IMR-90 (cell line): ENCODE data around the gene SLTM. TPM values are rescaled to one million over a fixed set of nuclear protein-coding genes. Genes with fewer than 3 reads are reported as not detected.

ENCODE experiments used
- ATAC-seq: fragments of 200-7000 bp; cut with Tn5 transposase; 2 replicates; pipeline ENCODE4 v1.9.1; 2020; ENCODE audit warnings: low read depth, mild to moderate bottlenecking, moderate library complexity
- BruUV-seq: library from RNA; stranded (reverse); fragments of 400-500 nt; replicated peaks from 2 replicates; lab custom pipeline; 2021; lab: Mats Ljungman, UMichigan
- CTCF ChIA-PET: fragments of 300-600 bp; formaldehyde crosslinking; extraction: SDS; loops from one replicate; lab custom pipeline; 2021; ENCODE audit warnings: antibody characterized with exemption; lab: Yijun Ruan, JAX
- POLR2A ChIA-PET: fragments of 300-600 bp; sonication (Branson Sonifier 250); formaldehyde crosslinking; loops from one replicate; lab custom pipeline; 2022; ENCODE audit warnings: antibody characterized with exemption; ENCODE audit not compliant: unreplicated experiment; lab: Charles Lee
- DNase-seq: peaks from one replicate; pipeline ENCODE4 v3.0.0; 2013
- H2AFZ ChIP-seq: replicated peaks from 2 replicates; pipeline ENCODE3; 2013; ENCODE audit warnings: low read length, mild to moderate bottlenecking; ENCODE audit not compliant: poor library complexity
- H2AK5ac ChIP-seq: 2 replicates; pipeline ENCODE4 v1.6.1; 2013; ENCODE audit warnings: low read depth, low read length, inconsistent platforms
- H2AK9ac ChIP-seq: replicated peaks from 2 replicates; pipeline ENCODE3; 2013; ENCODE audit warnings: mild to moderate bottlenecking, low read depth, low read length, moderate library complexity; ENCODE audit not compliant: poor library complexity
- H2BK120ac ChIP-seq: 2 replicates; pipeline ENCODE4 v1.6.1; 2013; ENCODE audit warnings: low read depth, low read length, inconsistent platforms
- H2BK15ac ChIP-seq: 3 replicates; pipeline ENCODE4 v1.6.1; 2013; ENCODE audit warnings: low read depth, low read length, inconsistent platforms
- H2BK20ac ChIP-seq: 2 replicates; pipeline ENCODE4 v1.6.1; 2013; ENCODE audit warnings: low read depth, mild to moderate bottlenecking, inconsistent platforms, low read length, moderate library complexity
- H2BK5ac ChIP-seq: 2 replicates; pipeline ENCODE4 v1.6.1; 2013; ENCODE audit warnings: mild to moderate bottlenecking, low read depth, low read length, inconsistent platforms; ENCODE audit not compliant: poor library complexity, severe bottlenecking
- H3K14ac ChIP-seq: replicated peaks from 2 replicates; pipeline ENCODE4 v1.6.1; 2013; ENCODE audit warnings: low read depth, low read length, inconsistent platforms
- H3K18ac ChIP-seq: 2 replicates; pipeline ENCODE4 v1.6.1; 2013; ENCODE audit warnings: low read depth, low read length, control low read depth
- H3K23ac ChIP-seq: 2 replicates; pipeline ENCODE4 v1.6.1; 2013; ENCODE audit warnings: low read depth, low read length, inconsistent platforms
- H3K27ac ChIP-seq: 2 replicates; pipeline ENCODE4 v1.5.1; 2013; ENCODE audit warnings: mild to moderate bottlenecking, control low read depth, low read length; ENCODE audit not compliant: insufficient read depth
- H3K27me3 ChIP-seq: 2 replicates; pipeline ENCODE4 v1.6.1; 2013; ENCODE audit warnings: low read length; ENCODE audit not compliant: control insufficient read depth, insufficient read depth
- H3K36me3 ChIP-seq: 2 replicates; pipeline ENCODE4 v1.6.1; 2013; ENCODE audit warnings: low read length, mixed read lengths; ENCODE audit not compliant: control insufficient read depth, insufficient read depth
- H3K4ac ChIP-seq: 2 replicates; pipeline ENCODE4 v1.6.1; 2013; ENCODE audit warnings: low read depth, low read length, inconsistent platforms
- H3K4me1 ChIP-seq: 2 replicates; pipeline ENCODE4 v1.6.1; 2013; ENCODE audit warnings: low read length, mixed read lengths; ENCODE audit not compliant: control insufficient read depth, insufficient read depth
- H3K4me2 ChIP-seq: 2 replicates; pipeline ENCODE4 v1.6.1; 2013; ENCODE audit warnings: low read depth, mild to moderate bottlenecking, control low read depth, low read length, moderate library complexity
- H3K4me3 ChIP-seq: 2 replicates; pipeline ENCODE4 v1.5.1; 2013; ENCODE audit warnings: low read depth, mild to moderate bottlenecking, control low read depth, low read length, moderate library complexity; ENCODE audit not compliant: insufficient read depth
- H3K56ac ChIP-seq: 2 replicates; pipeline ENCODE4 v1.6.1; 2013; ENCODE audit warnings: low read length, inconsistent platforms; ENCODE audit not compliant: insufficient read depth; ENCODE audit errors: extremely low read depth
- H3K79me1 ChIP-seq, 2 experiments: 2 replicates each; pipeline ENCODE4 v1.6.1; 2013; ENCODE audit warnings: low read length in 2 of 2, inconsistent platforms in 1 of 2, low read depth in 1 of 2
- H3K9ac ChIP-seq: 2 replicates; pipeline ENCODE4 v1.6.1; 2013; ENCODE audit warnings: low read depth, low read length, control low read depth
- H3K9me1 ChIP-seq: 2 replicates; pipeline ENCODE4 v1.6.1; 2013; ENCODE audit warnings: low read length, inconsistent platforms; ENCODE audit not compliant: insufficient read depth
- H3K9me3 ChIP-seq: 2 replicates; pipeline ENCODE4 v1.6.1; 2013; ENCODE audit warnings: low read length; ENCODE audit not compliant: control insufficient read depth, insufficient read depth
- H4K20me1 ChIP-seq: 2 replicates; pipeline ENCODE4 v1.6.1; 2013; ENCODE audit warnings: low read length, inconsistent platforms; ENCODE audit not compliant: insufficient read depth
- H4K5ac ChIP-seq: 2 replicates; pipeline ENCODE4 v1.6.1; 2013; ENCODE audit warnings: mild to moderate bottlenecking, low read depth, low read length, control low read depth
- H4K8ac ChIP-seq, 2 experiments: 2 replicates each; pipeline ENCODE4 v1.6.1; 2013; ENCODE audit warnings: low read depth in 2 of 2, low read length in 2 of 2, control low read depth in 1 of 2, inconsistent platforms in 1 of 2
- H4K91ac ChIP-seq: 2 replicates; pipeline ENCODE4 v1.6.1; 2013; ENCODE audit warnings: low read depth, low read length, inconsistent platforms; ENCODE audit not compliant: insufficient read depth
- BHLHE40 ChIP-seq: fragments of 150-350 bp; IDR thresholded peaks from 2 replicates; pipeline ENCODE4 v1.6.1; 2016; ENCODE audit warnings: mild to moderate bottlenecking, low read depth, low read length
- CEBPB ChIP-seq: IDR thresholded peaks from 2 replicates; pipeline ENCODE4 v1.6.1; 2012; ENCODE audit warnings: low read depth, low read length, improper control_type of control experiment
- FOS ChIP-seq: fragments of 150-350 bp; IDR thresholded peaks from 2 replicates; pipeline ENCODE4 v1.6.1; 2016; ENCODE audit warnings: low read depth, low read length
- MAFK ChIP-seq: IDR thresholded peaks from 2 replicates; pipeline ENCODE4 v1.6.1; 2012; ENCODE audit warnings: low read depth, low read length, improper control_type of control experiment
- MXI1 ChIP-seq: IDR thresholded peaks from 2 replicates; pipeline ENCODE4 v1.6.1; 2012; ENCODE audit warnings: low read depth, mild to moderate bottlenecking, low read length, moderate library complexity, borderline replicate concordance
- RAD21 ChIP-seq: IDR thresholded peaks from 2 replicates; pipeline ENCODE4 v1.6.1; 2012; ENCODE audit warnings: low read length, improper control_type of control experiment
- RCOR1 ChIP-seq: IDR thresholded peaks from 2 replicates; pipeline ENCODE4 v1.6.1; 2012; ENCODE audit warnings: mild to moderate bottlenecking, low read length, improper control_type of control experiment; ENCODE audit not compliant: insufficient replicate concordance
- RFX5 ChIP-seq: IDR thresholded peaks from 2 replicates; pipeline ENCODE4 v1.8.0; 2012; ENCODE audit warnings: low read depth, mild to moderate bottlenecking, low read length, moderate library complexity
- SMC3 ChIP-seq: fragments of 150-350 bp; IDR thresholded peaks from 2 replicates; pipeline ENCODE4 v1.6.1; 2016; ENCODE audit warnings: low read depth, mild to moderate bottlenecking, antibody characterized with exemption, low read length, moderate library complexity
- WGBS, 2 experiments: methylation state at CpG; one replicate each; pipeline versions ENCODE4 v1.1.5 to v1.1.7; 2013; ENCODE audit warnings: missing lambda C conversion rate in 2 of 2; ENCODE audit not compliant: insufficient read length in 1 of 2; ENCODE audit errors: extremely low coverage in 2 of 2; 5-methylcytosine and 5-hydroxymethylcytosine counted together
- dilution Hi-C: fragments of 300-500 bp; cut with HindIII; formaldehyde crosslinking; loops from one replicate; pipeline ENCODE4 v1.14.3; 2018; ENCODE audit warnings: low sequenced_read_pairs; ENCODE audit not compliant: unreplicated experiment
- in situ Hi-C: fragments of 300-500 bp; cut with MboI; formaldehyde crosslinking; loops from 3 replicates; pipeline ENCODE4 v1.14.3; 2019; ENCODE audit warnings: low sequenced_read_pairs, inconsistent platforms, mixed read lengths
- intact Hi-C: fragments of 100-400 bp; cut with micrococcal nuclease; formaldehyde crosslinking; loops from 2 replicates; pipeline ENCODE4 v1.10.0; 2022
- polyA plus RNA-seq, 3 experiments: library from polyadenylated mRNA; depleted of rRNA; stranded (reverse); fragments of >200 nt; gene quantifications; 2 replicates each; pipeline ENCODE4 v1.2.3, GENCODE V29; 2012; ENCODE audit warnings: low replicate concordance in 1 of 3
- total RNA-seq: library from RNA; depleted of rRNA; stranded (reverse); fragments of >200 nt; gene quantifications from 2 replicates; pipeline ENCODE4 v1.2.3, GENCODE V29; 2012
- TF ChIP-seq, protein P1 (sequence below): fragments of 150-350 bp; IDR thresholded peaks from 2 replicates; pipeline ENCODE4 v1.6.1; 2017; ENCODE audit warnings: mild to moderate bottlenecking, antibody characterized with exemption, low read length, low read depth
- TF ChIP-seq, protein P2 (sequence below): fragments of 150-350 bp; IDR thresholded peaks from 2 replicates; pipeline ENCODE4 v1.6.1; 2016; ENCODE audit warnings: low read depth, mild to moderate bottlenecking, low read length, moderate library complexity, borderline replicate concordance

Gene SLTM
- total and polyA plus RNA-seq, 2 of the 4 experiments (the other 2 are of a cell fraction): 36.0 to 57.6 TPM

DNA sequence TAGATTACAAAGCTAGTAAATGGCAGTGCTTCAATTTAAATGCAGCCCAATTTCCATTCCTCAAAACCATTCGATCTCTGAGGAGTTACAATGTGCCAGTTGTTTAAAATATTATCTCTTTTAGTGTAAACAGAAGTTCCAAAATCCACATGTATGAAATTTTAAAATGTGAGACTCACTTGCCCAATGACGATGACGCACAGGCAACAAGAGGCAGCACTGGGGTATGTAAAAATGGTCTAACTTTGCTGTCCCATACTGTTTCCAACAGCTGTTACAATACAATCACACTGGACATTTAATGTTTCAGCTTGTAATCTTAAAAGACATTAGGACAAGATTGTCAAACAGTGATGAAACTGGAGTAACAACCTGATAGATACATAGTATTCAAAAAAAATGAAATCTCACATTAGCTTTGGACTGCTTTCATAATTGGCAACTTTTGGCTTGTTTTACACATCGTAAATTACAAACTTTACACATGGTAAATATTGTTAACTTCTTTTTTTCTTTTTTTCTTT is 12.2 kb downstream of the SLTM start:
- intact Hi-C loops: no loop called here
- no peak overlapping the region for H3K18ac ChIP-seq
- peaks cover 9% of the 10 kb centered on the region for H3K4me1 ChIP-seq
- CTCF ChIA-PET: interaction anchor here (1.0 to 1.3 kb wide), 2 partner anchors 10 to 12 kb away, joined by 3 to 4 read pairs; no protein-coding TSS in a partner anchor
- no peak overlapping the region for H3K4ac ChIP-seq
- no peak overlapping the region for H4K91ac ChIP-seq
- no peak overlapping the region for H2BK5ac ChIP-seq
- BruUV-seq: no TSS peak
- dilution Hi-C loops: no loop called here
- no peaks in the 10 kb centered on the region for H3K9me3 ChIP-seq
- H4K8ac ChIP-seq: no peak overlapping the region
- no peak overlapping the region for H3K56ac ChIP-seq
- no peak overlapping the region for H2BK15ac ChIP-seq
- no peak overlapping the region for H3K14ac ChIP-seq
- no peak for TF ChIP-seq MXI1
- no peak for TF ChIP-seq BHLHE40
- no peak for TF ChIP-seq RCOR1
- TF ChIP-seq FOS: no peak
- TF ChIP-seq, protein P1, sequence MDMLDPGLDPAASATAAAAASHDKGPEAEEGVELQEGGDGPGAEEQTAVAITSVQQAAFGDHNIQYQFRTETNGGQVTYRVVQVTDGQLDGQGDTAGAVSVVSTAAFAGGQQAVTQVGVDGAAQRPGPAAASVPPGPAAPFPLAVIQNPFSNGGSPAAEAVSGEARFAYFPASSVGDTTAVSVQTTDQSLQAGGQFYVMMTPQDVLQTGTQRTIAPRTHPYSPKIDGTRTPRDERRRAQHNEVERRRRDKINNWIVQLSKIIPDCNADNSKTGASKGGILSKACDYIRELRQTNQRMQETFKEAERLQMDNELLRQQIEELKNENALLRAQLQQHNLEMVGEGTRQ: no peak
- TF ChIP-seq, protein P2, sequence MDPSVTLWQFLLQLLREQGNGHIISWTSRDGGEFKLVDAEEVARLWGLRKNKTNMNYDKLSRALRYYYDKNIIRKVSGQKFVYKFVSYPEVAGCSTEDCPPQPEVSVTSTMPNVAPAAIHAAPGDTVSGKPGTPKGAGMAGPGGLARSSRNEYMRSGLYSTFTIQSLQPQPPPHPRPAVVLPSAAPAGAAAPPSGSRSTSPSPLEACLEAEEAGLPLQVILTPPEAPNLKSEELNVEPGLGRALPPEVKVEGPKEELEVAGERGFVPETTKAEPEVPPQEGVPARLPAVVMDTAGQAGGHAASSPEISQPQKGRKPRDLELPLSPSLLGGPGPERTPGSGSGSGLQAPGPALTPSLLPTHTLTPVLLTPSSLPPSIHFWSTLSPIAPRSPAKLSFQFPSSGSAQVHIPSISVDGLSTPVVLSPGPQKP: no peak
- no peak for TF ChIP-seq SMC3
- no peak for TF ChIP-seq RFX5
- no peak for TF ChIP-seq MAFK
- no peak for TF ChIP-seq CEBPB
- TF ChIP-seq RAD21: no peak
- H2AK9ac ChIP-seq: no peak overlapping the region
- POLR2A ChIA-PET: no interaction called here
- H3K27me3 ChIP-seq: no peaks in the 10 kb centered on the region
- H3K36me3 ChIP-seq: peaks cover 5% of the 10 kb centered on the region
- peaks cover 38% of the 10 kb centered on the region for H4K20me1 ChIP-seq
- H3K23ac ChIP-seq: no peak overlapping the region
- H2BK20ac ChIP-seq: no peak overlapping the region
- no peak overlapping the region for H3K4me2 ChIP-seq
- no CpG with 5 or more reads among the region's 4 CpGs for WGBS, 2 experiments
- no peak overlapping the region for H3K4me3 ChIP-seq
- peak overlapping the region; percentile 54; the same call in 1 of the 2 replicates for H3K27ac ChIP-seq
- no peak overlapping the region for H2BK120ac ChIP-seq
- no peak overlapping the region for H4K5ac ChIP-seq
- peak; percentile 57 for DNase-seq
- no peak overlapping the region for H2AFZ ChIP-seq
- peak; percentile 66 for ATAC-seq
- H2AK5ac ChIP-seq: no peak overlapping the region
- in situ Hi-C loops: no loop called here
- peaks cover 44 to 75% of the 10 kb centered on the region in 2 experiments for H3K79me1 ChIP-seq
- H3K9ac ChIP-seq: no peak overlapping the region
- H3K9me1 ChIP-seq: peaks cover 6% of the 10 kb centered on the region
